HCT116 (cell line): Measurements from ENCODE around the gene SIK3. TPM values are rescaled to one million over a fixed set of nuclear protein-coding genes. Genes with fewer than 3 reads are reported as not detected.
"Not testable (repeated sequence)": the region's sequence is repeated elsewhere in the genome, so short reads cannot be mapped to it uniquely, and the experiment has no call there.

Experiments
- ATAC-seq: fragments of 200-7000 bp; cut with Tn5 transposase; 2 replicates; pipeline ENCODE4 v1.9.1; 2020; ENCODE audit warnings: mild to moderate bottlenecking, moderate library complexity
- BruUV-seq: library from RNA; stranded (reverse); fragments of 400-500 nt; replicated peaks from 2 replicates; lab custom pipeline; 2021; lab: Mats Ljungman, UMichigan
- CTCF ChIA-PET: fragments of 300-600 bp; sonication (Branson Sonifier 250); formaldehyde crosslinking; loops from one replicate; lab custom pipeline; 2021; ENCODE audit warnings: antibody characterized with exemption; lab: Charles Lee
- POLR2A ChIA-PET: fragments of 300-600, 350-600 bp; sonication (Branson Sonifier 250); formaldehyde crosslinking; loops from one replicate; lab custom pipeline; 2021; ENCODE audit warnings: antibody characterized with exemption; lab: Charles Lee
- RAD21 ChIA-PET, 2 experiments: fragments of 300-600 bp; sonication (Branson Sonifier 250); formaldehyde crosslinking; loops; one replicate each; lab custom pipeline; 2023; ENCODE audit warnings: low total read pairs in 2 of 2; ENCODE audit not compliant: uncharacterized antibody in 2 of 2, unreplicated experiment in 2 of 2, low non-redundant PET in 1 of 2; lab: Charles Lee
- DNase-seq: peaks from one replicate; pipeline ENCODE4 v3.0.0-alpha.2; 2010; ENCODE audit warnings: low read depth, low spot score
- H2AFZ ChIP-seq: fragments of 200-600 bp; shearing (Covaris generic), sonication (generic); 2 replicates; pipeline ENCODE4 v1.6.1; 2017; ENCODE audit warnings: low read depth, mixed run types, mixed read lengths, antibody characterized with exemption, low read length; ENCODE audit not compliant: poor library complexity, severe bottlenecking
- H3K27ac ChIP-seq: 2 replicates; pipeline ENCODE4 v1.5.1; 2012; ENCODE audit warnings: low read depth, low read length
- H3K27me3 ChIP-seq: fragments of 200-600 bp; sonication (generic); 2 replicates; pipeline ENCODE4 v1.6.1; 2016; ENCODE audit warnings: mixed run types, low read length, mixed read lengths; ENCODE audit not compliant: insufficient read depth
- H3K36me3 ChIP-seq, 2 experiments: fragments of 200-500 bp in 1 of 2; fragments of 200-600 bp in 1 of 2; sonication (Bioruptor generic) in 1 of 2; sonication (generic) in 1 of 2; 2 replicates each; pipeline versions ENCODE4 v1.5.1 to v1.6.1; 2014 to 2016; ENCODE audit warnings: low read length in 2 of 2, inconsistent platforms in 1 of 2, mixed read lengths in 1 of 2, mixed run types in 1 of 2; ENCODE audit not compliant: insufficient read depth in 2 of 2, control insufficient read depth in 1 of 2
- H3K4me1 ChIP-seq, 2 experiments: fragments of 200-600 bp in 1 of 2; sonication (generic) in 1 of 2; 2 replicates each; pipeline versions ENCODE4 v1.5.1 to v1.6.1; 2012 to 2017; ENCODE audit warnings: low read length in 2 of 2, inconsistent platforms in 1 of 2, mild to moderate bottlenecking in 1 of 2, mixed read lengths in 1 of 2, mixed run types in 1 of 2, moderate library complexity in 1 of 2; ENCODE audit not compliant: insufficient read depth in 2 of 2, control insufficient read depth in 1 of 2
- H3K4me2 ChIP-seq: fragments of 200-600 bp; sonication (generic); 2 replicates; pipeline ENCODE4 v1.6.1; 2017; ENCODE audit warnings: mixed run types, low read length, mixed read lengths
- H3K4me3 ChIP-seq, 2 experiments: fragments of 200-600 bp in 1 of 2; sonication (generic) in 1 of 2; replicated peaks in 1 of 2; 2 replicates each; pipeline ENCODE4 v1.5.1; 2011 to 2016; ENCODE audit warnings: low read length in 2 of 2, control low read depth in 1 of 2, low read depth in 1 of 2, mild to moderate bottlenecking in 1 of 2, mixed read lengths in 1 of 2, mixed run types in 1 of 2
- H3K79me2 ChIP-seq: fragments of 200-600 bp; sonication (generic); 2 replicates; pipeline ENCODE4 v1.6.1; 2017; ENCODE audit warnings: mild to moderate bottlenecking, mixed run types, low read length, moderate library complexity, mixed read lengths; ENCODE audit not compliant: insufficient read depth
- H3K9ac ChIP-seq: fragments of 200-600 bp; sonication (generic); 2 replicates; pipeline ENCODE4 v1.6.1; 2016; ENCODE audit warnings: low read length, mixed read lengths
- H3K9me2 ChIP-seq: fragments of 200-600 bp; sonication (generic), shearing (Covaris generic); 2 replicates; pipeline ENCODE4 v1.6.1; 2017; ENCODE audit warnings: mixed run types, mild to moderate bottlenecking, moderate library complexity; ENCODE audit not compliant: insufficient read depth
- H3K9me3 ChIP-seq, 2 experiments: fragments of 200-500 bp in 1 of 2; fragments of 200-600 bp in 1 of 2; sonication (Bioruptor generic) in 1 of 2; sonication (generic) in 1 of 2; 2 replicates each; pipeline ENCODE4 v1.6.1; 2014 to 2017; ENCODE audit warnings: low read length in 2 of 2, mixed read lengths in 2 of 2, inconsistent platforms in 1 of 2, low read depth in 1 of 2, mild to moderate bottlenecking in 1 of 2, mixed run types in 1 of 2, moderate library complexity in 1 of 2; ENCODE audit not compliant: control insufficient read depth in 1 of 2, insufficient read depth in 1 of 2
- H4K20me1 ChIP-seq: fragments of 200-600 bp; sonication (generic), shearing (Covaris generic); 2 replicates; pipeline ENCODE4 v1.6.1; 2017; ENCODE audit warnings: mixed run types, mild to moderate bottlenecking, moderate library complexity; ENCODE audit not compliant: insufficient read depth
- EGR1 ChIP-seq: IDR thresholded peaks from 2 replicates; pipeline ENCODE4 v1.6.1; 2012; ENCODE audit warnings: low read depth
- FOSL1 ChIP-seq: IDR thresholded peaks from 2 replicates; pipeline ENCODE4 v1.6.1; 2012; ENCODE audit warnings: low read depth
- JUND ChIP-seq: IDR thresholded peaks from 2 replicates; pipeline ENCODE4 v1.6.1; 2012
- SP1 ChIP-seq: IDR thresholded peaks from 2 replicates; pipeline ENCODE4 v1.6.1; 2012; ENCODE audit warnings: low read depth
- intact Hi-C: fragments of 100-400 bp; cut with micrococcal nuclease; formaldehyde crosslinking; loops from 2 replicates; pipeline ENCODE4 v1.10.0; 2022
- total RNA-seq: library from RNA; stranded (reverse); gene quantifications from one replicate; pipeline ENCODE4 v1.2.1, GENCODE V29; 2021; ENCODE audit not compliant: unreplicated experiment

Gene SIK3
- total RNA-seq, 1 experiment from 2014 or later: 21.0 TPM

- H3K9me3 ChIP-seq, RAD21 ChIA-PET, H4K20me1 ChIP-seq, H3K4me2 ChIP-seq, ATAC-seq, H3K79me2 ChIP-seq, intact Hi-C loops, POLR2A ChIA-PET, H3K27me3 ChIP-seq, H3K9me2 ChIP-seq, H3K4me3 ChIP-seq, H2AFZ ChIP-seq, H3K4me1 ChIP-seq, H3K36me3 ChIP-seq, BruUV-seq, H3K27ac ChIP-seq, H3K9ac ChIP-seq, DNase-seq: not testable (repeated sequence)
- CTCF ChIA-PET: interaction anchor here (1.1 kb wide), 1 partner anchor 10 kb away, joined by 5 read pairs; the partner anchor contains the start of gene APOA5
Measured at GRCh38 chr11:116801662-116802061, 296.6 kb downstream of the SIK3 start.

DNA sequence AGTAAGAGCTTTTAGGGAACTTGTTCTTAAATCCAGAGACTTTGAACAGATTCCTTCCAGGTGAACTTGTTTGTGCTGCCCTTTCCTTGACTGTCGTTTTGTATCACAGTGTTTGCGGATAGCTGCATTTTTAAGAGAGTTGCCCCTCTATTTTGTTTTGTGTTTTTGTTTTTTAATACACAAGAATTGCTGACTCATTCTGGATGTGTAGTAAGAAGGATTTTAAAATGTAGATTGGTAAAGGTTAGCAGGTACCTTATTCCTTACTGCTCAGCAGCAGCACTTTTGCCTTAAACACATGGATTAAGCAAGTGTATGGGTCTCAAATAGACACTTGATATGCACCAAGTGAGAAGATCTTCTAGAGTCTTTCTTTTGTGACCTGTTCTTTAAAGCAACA, 297.6 kb downstream of the SIK3 start:
- Histone ChIP-seq H3K4me2 (no peak overlapping the region), H2AFZ (no peak overlapping the region), H3K9me3 (no peaks in the 10 kb centered on the region), H3K9ac (no peak overlapping the region), H3K27ac (no peak overlapping the region), H3K9me2 (no peaks in the 10 kb centered on the region), H3K4me1 (no peaks in the 10 kb centered on the region), H3K4me3 (no peak overlapping the region), H4K20me1 (no peaks in the 10 kb centered on the region), H3K27me3 (no peaks in the 10 kb centered on the region), H3K79me2 (no peaks in the 10 kb centered on the region), H3K36me3 (no peaks in the 10 kb centered on the region)
- no peak for DNase-seq
- ChIA-PET CTCF (interaction anchor here (2.2 kb wide), 1 partner anchor 9 kb away, joined by 9 read pairs; the partner anchor contains the start of gene APOA5), POLR2A (no interaction called here), RAD21 (no interaction called here)
- BruUV-seq: no TSS peak
- ATAC-seq: no peak
- TF ChIP-seq EGR1 (no peak), JUND (no peak), SP1 (no peak), FOSL1 (no peak)
- intact Hi-C loops: no loop called here
